ENCODE measurements around the gene EFTUD2. TPM values are rescaled to one million over a fixed set of nuclear protein-coding genes. Genes with fewer than 3 reads are reported as not detected.

The EFTUD2 gene
- total and polyA plus RNA-seq, 8 donors: 15.9 to 176 (median 81.8) TPM

DNA sequence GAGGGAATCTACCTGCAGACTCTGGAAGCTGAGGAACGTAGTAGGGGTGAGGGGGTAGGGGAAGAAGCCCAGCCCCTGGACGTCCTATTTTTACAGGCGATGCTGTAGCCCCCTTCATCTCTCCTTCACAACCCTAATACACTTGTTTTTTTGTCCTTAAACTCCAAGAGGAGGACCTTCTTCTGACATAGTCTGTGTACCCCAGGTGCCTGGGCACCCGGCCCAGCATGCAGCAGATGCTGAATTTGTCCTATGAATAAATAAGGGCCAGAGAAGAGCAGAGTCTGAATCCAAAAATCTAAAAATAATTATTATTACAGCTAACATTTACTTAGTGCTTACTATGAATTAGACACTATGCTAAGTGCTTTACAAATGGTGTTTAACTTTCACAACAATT is 43.2 kb upstream of the EFTUD2 start:
- H3K27ac ChIP-seq: no peak overlapping the region
- DNase-seq: no peak
- intact Hi-C loops (cut with DNase I; ENCODE audit: low total_unique reads): no loop called here
- TF ChIP-seq POLR2A (IDR thresholded peaks at IDR 0.05) (no peak), POLR2AphosphoS5 (IDR thresholded peaks at IDR 0.05) (no peak), EP300 (IDR thresholded peaks at IDR 0.05) (no peak)
- TF ChIP-seq, protein P1, sequence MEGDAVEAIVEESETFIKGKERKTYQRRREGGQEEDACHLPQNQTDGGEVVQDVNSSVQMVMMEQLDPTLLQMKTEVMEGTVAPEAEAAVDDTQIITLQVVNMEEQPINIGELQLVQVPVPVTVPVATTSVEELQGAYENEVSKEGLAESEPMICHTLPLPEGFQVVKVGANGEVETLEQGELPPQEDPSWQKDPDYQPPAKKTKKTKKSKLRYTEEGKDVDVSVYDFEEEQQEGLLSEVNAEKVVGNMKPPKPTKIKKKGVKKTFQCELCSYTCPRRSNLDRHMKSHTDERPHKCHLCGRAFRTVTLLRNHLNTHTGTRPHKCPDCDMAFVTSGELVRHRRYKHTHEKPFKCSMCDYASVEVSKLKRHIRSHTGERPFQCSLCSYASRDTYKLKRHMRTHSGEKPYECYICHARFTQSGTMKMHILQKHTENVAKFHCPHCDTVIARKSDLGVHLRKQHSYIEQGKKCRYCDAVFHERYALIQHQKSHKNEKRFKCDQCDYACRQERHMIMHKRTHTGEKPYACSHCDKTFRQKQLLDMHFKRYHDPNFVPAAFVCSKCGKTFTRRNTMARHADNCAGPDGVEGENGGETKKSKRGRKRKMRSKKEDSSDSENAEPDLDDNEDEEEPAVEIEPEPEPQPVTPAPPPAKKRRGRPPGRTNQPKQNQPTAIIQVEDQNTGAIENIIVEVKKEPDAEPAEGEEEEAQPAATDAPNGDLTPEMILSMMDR (IDR thresholded peaks at IDR 0.05): no peak
- H3K9me3 ChIP-seq: no peaks in the 10 kb centered on the region
- no peaks in the 10 kb centered on the region for H3K36me3 ChIP-seq
- H3K4me3 ChIP-seq: no peak overlapping the region
- WGBS, 5 donors: 77 to 90% (median 86%) methylated on average over 4 of the region's 4 CpGs
- H3K27me3 ChIP-seq: peaks cover 0 to 10% (median 0%) of the 10 kb centered on the region in 3 donors
- H3K4me1 ChIP-seq: peaks cover 5 to 22% (median 17%) of the 10 kb centered on the region in 4 donors

DNA sequence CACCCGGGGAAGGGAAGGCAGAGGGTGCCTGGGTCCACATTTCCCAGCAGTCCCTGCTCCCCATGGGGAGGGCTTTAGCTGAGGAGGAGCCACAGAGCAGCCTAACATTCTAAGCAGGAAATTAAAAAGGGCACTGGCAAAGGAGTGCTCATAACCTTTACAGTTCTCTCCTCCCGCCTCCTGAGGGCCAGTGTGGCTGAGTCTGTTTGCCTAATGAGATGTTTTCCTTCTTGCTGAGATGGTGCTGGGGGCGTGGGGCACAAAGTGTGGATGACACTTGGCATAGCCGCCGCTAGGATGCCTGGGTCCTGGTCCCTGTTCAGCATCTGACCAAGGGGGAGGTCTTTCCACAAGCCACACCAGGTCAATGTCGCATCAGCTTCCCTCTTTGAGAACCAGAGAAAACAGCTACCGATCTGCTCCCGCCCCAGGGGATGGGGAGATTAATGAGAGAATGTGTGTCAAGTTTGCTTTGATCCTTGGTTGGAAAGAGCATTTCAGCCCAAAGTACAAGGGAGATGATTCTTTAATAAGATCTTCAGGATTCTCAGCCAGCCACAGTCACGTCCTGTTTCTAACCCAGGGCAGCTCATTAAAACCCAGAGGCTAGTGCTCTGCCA is 42.6 kb upstream of the EFTUD2 start:
- intact Hi-C loops (cut with DNase I; ENCODE audit: low total_unique reads): no loop called here
- Histone ChIP-seq H3K27ac (no peak overlapping the region), H3K36me3 (no peaks in the 10 kb centered on the region), H3K4me1 (peaks cover 0 to 16% (median 10%) of the 10 kb centered on the region in 4 donors), H3K27me3 (peaks cover 0 to 4% (median 0%) of the 10 kb centered on the region in 3 donors), H3K4me3 (no peak overlapping the region), H3K9me3 (no peaks in the 10 kb centered on the region)
- 77 to 81% (median 78%) methylated on average over 7 to 9 of the region's 9 CpGs for WGBS, 5 donors
- TF ChIP-seq POLR2AphosphoS5 (IDR thresholded peaks at IDR 0.05): no peak
- no peak for DNase-seq

DNA sequence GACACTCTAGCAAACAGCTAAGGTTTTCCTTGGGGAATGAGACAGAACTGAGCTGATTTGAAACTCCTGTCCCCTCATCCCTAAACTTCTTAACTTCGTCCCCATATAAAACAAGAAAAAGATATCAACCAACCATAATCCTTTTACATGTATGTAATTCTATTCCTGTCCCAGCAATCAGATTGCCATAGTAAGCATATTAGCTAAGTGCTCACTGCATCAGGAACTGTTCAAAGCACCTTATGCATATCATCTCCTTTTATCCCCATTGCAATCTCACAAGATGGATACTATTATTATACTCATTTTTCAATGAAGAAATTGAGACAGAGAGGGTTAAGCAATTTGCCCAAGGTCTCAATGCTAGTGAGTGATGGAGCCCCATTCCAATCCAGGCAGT is 41.5 kb upstream of the EFTUD2 start:
- H3K36me3 ChIP-seq: no peaks in the 10 kb centered on the region
- no peak for TF ChIP-seq EP300 (IDR thresholded peaks at IDR 0.05)
- TF ChIP-seq POLR2AphosphoS5 (IDR thresholded peaks at IDR 0.05): no peak
- TF ChIP-seq, protein P1 (IDR thresholded peaks at IDR 0.05): no peak
- TF ChIP-seq POLR2A (IDR thresholded peaks at IDR 0.05): no peak
- no peak for DNase-seq
- no peak overlapping the region for H3K27ac ChIP-seq
- no peaks in the 10 kb centered on the region for H3K27me3 ChIP-seq
- intact Hi-C loops (cut with DNase I; ENCODE audit: low total_unique reads): no loop called here
- H3K4me1 ChIP-seq: peaks cover 0 to 11% (median 8%) of the 10 kb centered on the region in 4 donors
- WGBS, 5 donors: 37 to 78% (median 45%) methylated on average over 1 of the region's 1 CpG
- H3K4me3 ChIP-seq: no peak overlapping the region
- H3K9me3 ChIP-seq: no peaks in the 10 kb centered on the region

DNA sequence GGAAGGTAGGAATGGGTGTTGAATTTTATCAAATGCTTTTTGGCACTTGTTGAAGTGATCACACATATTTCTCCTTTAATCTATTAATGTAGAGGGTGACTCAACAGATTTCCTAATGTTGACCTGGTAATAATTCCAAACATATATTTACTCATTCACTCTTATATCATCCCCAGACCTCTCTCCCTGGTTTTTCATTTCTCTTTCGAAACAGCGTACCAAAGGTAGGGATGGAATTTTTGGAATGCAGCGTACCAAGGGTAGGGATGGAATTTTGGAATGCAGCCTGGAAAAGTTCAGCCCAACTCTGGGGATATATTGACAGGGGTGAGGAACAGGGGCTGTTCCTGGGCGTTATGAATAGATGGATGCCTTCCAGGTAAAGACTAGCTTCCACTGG is 41.1 kb upstream of the EFTUD2 start:
- no peak overlapping the region for H3K4me3 ChIP-seq
- WGBS, 5 donors: 32 to 53% (median 34%) methylated on average over 4 of the region's 4 CpGs
- peaks cover 0 to 11% (median 8%) of the 10 kb centered on the region in 4 donors for H3K4me1 ChIP-seq
- no peaks in the 10 kb centered on the region for H3K9me3 ChIP-seq
- no peaks in the 10 kb centered on the region for H3K36me3 ChIP-seq
- no peaks in the 10 kb centered on the region for H3K27me3 ChIP-seq
- DNase-seq: no peak
- TF ChIP-seq EP300 (IDR thresholded peaks at IDR 0.05) (no peak), POLR2A (IDR thresholded peaks at IDR 0.05) (no peak), POLR2AphosphoS5 (IDR thresholded peaks at IDR 0.05) (no peak)
- TF ChIP-seq, protein P1 (IDR thresholded peaks at IDR 0.05): no peak
- intact Hi-C loops (cut with DNase I; ENCODE audit: low total_unique reads): no loop called here
- no peak overlapping the region for H3K27ac ChIP-seq

- Histone ChIP-seq H3K27ac (no peak overlapping the region), H3K36me3 (peaks cover 0 to 29% (median 0%) of the 10 kb centered on the region in 4 donors), H3K4me1 (peaks cover 0 to 4% (median 3%) of the 10 kb centered on the region in 4 donors), H3K4me3 (no peak overlapping the region), H3K27me3 (no peaks in the 10 kb centered on the region), H3K9me3 (no peaks in the 10 kb centered on the region)
- intact Hi-C loops (cut with DNase I; ENCODE audit: low total_unique reads): no loop called here
- TF ChIP-seq, protein P1 (IDR thresholded peaks at IDR 0.05): no peak
- TF ChIP-seq POLR2A (IDR thresholded peaks at IDR 0.05): no peak
- no peak for TF ChIP-seq POLR2AphosphoS5 (IDR thresholded peaks at IDR 0.05)
- TF ChIP-seq EP300 (IDR thresholded peaks at IDR 0.05): no peak
- DNase-seq: no peak
- 88 to 95% (median 92%) methylated on average over 7 to 9 of the region's 9 CpGs for whole genome bisulfite sequencing, 5 donors
Measured at GRCh38 chr17:44935116-44935515, 35.9 kb upstream of the EFTUD2 start.

All from stomach (tissue), 9 donors.